Measurements from ENCODE around the gene ANKRD28.
"Not testable (repeated sequence)": the region's sequence is repeated elsewhere in the genome, so short reads cannot be mapped to it uniquely, and the experiment has no call there.

The ANKRD28 gene

DNA sequence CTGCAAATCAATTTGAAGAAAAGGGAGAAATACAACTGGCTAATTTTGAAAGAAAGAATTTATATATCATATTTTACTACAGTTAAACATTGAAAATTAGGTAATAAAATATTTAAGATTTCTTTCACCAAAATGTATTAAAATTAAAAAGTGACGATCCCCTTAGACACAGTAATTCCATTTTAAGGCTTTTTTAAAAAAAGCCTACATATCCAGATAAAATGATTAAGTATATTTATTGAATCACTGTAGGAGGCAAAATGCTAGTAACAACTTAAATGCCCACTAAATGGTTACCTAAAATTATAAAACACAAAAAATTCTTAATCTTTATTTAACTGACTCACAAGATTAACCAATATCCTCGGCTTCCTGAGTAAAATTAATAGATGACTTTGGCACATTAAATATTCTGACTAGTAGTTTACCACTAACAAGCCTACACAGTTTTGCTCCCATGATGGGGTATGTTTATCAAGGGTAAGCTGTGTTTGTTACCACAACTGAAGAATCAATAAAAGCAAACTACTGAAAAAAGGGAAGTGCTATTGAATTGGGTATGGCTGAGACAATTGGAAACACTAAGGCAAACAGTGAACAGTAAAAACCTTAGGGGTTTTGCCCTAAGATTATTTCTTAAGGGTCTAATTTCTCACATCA is 28.4 kb downstream of the ANKRD28 start:
- no peak for DNase-seq

DNA sequence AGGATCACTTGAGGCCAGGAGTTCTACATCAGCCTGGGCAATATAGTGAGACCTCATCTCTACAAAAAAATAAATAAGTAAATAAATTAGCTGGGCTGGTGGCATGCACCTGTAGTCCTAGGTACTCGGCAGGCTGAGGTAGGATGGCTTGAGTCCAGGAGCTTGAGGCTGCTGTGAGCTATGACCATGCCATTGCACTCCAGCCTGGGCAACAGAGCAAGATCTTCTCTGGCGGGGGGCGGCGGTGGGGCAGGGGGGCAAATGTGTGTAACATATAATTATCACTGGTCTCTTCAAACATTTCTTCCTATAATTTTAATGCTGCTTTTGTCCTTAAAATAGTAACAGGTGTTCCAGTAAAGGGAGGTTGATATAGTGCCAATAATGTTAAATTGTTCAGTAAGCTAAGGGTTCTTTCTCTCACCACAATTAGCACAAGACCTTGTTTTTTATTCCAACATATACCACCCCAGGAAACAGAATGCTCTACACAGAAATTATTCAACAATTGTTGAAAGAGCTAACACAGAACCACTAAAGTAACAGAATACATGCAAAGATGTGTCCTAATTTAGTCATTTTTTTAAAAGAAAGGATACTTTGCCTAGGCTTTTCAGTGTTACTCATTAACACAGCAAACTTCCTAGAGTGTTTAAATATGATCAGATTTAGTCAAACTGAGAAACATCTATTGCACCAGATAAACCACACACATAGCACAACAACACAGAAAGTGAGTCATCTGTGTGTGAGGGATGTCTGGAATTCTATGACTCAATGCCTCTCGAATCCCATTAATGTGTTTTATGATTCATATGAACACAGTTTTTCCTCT is 29.1 kb downstream of the ANKRD28 start:
- DNase-seq = peak; percentile 4

DNA sequence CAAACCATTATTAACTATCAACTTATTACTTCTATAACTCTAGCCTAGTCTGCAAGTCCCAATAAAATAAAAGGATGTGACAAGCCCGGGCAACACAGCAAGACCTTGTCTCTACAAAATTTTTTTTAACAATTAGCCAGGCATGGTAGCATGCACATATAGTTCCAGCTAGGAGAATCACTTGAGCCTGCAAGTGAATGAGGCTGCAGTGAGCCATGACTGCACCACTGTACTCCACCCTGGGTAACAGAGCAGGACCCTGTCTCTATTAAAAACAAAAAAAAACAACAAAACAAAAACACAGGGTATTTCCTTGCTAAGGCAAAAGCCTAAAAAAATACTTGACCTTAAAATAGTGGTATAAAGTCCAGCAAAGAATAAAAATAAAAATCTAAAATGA is 31.4 kb downstream of the ANKRD28 start:
- no peak for DNase-seq

DNA sequence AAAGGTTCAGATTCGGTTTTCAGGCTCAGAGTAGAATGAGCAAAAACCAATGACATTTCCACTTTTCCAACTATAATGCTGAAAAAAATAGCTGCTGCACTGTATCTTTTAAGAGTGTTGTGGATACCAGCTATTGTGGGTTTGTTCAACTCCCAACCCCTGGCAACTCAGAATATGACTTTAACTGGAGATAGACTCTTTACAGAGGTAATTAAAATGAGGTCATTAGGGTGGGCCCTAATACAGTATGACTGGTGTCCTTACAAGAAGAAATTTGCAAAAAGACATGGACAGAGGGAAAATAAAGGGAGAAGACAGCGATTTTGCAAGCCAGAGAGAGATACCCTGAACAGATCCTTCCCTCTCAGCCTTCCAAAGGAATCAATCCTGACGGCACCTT is 39.5 kb downstream of the ANKRD28 start:
- no peak for DNase-seq

DNA sequence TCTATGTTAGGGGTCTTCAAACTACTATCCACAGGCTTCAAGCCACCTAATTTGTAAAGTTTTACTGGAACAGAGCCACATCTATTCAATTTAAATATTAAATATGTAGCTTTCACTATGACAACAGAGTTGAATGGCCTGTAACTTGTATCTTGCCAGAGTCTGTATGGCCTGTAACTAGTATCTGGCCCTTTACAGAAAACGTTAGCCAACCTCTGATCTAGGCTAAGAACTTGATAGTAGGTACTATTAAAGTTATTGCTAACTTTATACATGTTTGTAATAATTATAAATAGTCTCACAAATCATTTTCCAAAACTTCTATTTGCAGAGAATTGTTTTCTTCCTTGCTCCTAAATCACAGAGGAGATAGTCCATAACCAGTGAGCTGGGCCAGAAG is 40.0 kb downstream of the ANKRD28 start:
- no peak for DNase-seq

DNA sequence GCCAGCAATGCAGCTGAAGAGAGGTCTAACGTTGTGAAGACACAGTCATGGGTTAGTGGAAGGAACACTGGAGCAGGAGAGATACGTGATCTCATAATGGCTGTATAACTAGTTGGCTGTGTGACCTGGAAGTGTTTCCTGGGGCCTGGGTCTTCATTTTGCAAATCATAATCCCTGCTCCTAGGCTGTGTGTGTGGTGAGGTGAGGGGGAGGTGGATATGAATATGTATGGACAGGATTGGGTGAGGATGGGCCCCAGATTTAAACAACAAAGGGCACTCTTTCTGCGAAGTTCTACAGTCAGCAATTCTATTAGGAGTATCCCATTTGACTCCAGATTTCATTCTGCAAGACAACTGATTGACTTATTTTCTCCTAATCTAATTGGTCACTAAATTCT is 41.3 kb downstream of the ANKRD28 start:
- DNase-seq = no peak

DNA sequence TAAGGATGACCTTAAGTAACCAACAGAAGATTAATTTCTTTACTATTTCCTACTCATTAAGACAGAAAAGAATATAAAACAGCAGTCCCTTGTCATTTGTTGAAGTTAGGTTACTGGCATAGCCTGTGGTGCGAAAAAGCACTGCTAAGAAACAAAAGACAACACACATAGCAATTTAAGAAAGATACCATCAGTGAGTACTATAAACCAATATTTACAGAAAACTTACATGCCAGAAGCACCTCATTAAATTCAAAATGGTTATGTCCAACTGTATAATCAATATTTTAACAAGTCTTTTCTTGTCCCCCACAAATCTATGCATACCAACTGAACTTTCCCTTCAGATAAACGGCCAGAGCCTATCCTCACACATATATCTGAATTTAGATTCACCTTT is 42.0 kb downstream of the ANKRD28 start:
- DNase-seq = no peak

DNA sequence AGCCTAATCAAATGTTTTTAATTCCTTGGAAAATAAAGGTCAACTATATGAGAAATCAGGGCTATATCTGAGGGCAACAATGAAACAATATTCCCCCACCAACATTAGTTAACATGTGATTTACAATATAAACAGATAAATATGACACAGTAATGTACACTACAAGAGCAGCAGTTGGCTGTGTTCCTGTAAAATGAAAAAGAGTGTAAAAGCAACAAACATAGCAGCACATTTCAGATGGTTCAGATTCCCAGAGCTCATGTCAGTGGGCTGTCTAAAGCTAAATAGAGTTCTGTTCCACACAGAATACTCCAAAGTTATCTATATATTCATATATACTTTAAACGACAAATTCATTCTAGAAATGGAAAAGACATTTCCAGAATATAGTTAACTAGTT is 42.6 kb downstream of the ANKRD28 start:
- no peak for DNase-seq

DNA sequence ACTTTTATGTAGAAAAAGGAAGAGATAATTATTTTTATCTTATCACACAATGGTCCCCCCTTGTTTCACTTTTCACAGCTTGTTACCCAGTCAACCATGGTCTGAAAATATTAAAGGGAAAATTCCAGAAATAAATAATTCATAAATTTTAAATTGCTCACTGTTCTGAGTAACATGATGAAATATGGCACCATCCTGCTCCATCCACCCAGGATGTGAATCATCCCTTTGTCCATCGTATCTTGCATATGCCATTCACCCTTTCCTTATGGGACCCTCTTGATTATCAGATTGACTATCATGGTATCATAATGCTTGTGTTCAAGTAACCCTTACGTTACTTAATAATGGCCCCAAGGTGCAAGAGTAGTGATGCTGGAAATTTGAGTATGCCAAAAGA is 43.7 kb downstream of the ANKRD28 start:
- no peak for DNase-seq

DNA sequence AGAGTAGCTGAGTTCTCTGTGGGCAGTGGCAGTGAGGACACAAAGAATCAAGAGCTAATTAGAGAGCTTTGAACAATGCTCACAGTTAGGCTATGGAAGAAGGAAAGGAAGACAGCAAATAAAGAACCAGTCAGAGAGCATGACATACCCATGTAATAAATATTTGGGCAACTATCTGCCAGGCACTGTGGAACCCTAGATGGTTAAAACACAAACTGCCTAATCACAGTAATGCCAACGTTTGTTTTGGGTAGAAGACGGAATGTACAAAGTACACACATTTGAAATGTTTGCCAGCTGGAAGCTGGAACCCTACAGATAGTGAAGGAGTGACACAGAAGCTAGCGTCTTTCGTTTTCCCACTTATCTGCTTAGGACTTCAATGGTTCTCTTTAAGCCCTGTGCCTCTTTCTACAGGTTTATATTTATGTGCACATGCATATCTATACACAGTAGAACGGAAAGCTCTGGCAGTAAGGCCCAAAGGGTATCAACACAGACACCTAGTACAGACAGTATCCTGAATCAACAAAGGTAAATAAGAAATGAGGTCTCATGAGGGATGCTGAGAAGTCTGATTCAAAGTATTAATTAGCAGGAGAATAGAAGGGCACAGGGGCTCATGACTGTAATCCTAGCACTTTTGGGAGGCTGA is 44.6 kb downstream of the ANKRD28 start:
- DNase-seq = no peak

DNA sequence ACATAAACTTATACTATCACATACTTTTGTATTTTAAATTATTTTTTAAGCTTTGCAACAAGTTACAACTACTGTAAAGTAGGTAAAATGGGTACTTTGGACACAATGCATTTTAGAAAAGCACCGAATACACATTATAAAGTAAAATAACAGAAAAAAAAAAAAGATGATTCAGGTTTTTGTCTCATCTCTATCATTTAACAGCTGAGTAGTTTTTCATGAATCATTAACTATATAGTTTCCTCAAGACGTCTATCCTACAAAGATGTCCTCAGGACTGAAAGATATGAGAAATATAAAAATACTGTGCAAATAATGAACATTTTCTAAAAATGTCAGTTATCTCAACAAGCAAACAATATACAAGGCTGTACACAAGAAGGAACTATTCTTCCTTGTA is 46.9 kb downstream of the ANKRD28 start:
- no peak for DNase-seq

DNA sequence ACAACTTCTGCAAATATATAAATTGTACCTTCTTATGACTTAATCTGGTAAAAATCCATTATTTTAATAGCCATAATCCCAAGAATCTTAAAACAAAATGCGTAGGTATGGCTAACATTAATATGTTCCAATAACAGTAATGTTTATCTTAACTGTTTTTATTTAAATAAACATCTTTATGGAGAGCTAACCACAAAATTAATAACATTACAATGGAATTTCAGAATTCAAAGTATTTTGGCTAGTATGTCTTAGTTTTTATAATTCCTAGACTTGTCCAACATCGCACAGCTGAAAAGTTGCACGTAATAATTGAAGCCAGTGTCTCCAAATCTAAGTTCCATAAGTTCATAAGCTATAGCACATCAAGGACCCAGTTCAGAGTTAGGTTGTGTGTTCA is 47.6 kb downstream of the ANKRD28 start:
- no peak for DNase-seq

DNA sequence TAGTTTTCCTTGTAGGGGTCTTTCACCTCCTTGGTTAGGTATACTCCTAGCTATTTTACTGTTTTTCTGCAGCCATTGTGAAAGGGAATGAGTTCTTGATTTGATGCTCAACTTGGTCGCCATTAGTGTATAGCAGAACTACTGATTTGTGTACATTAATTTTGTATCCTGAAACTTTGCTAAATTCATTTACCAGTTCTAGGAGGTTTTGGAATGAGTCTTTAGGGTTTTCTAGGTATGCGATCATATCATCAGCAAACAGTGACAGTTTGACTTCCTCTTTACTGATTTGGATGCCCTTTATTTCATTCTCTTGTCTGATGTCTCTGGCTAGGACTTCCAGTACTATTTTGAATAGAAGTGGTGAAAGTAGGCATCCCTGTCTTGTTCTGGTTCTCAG is 51.9 kb downstream of the ANKRD28 start:
- DNase-seq = not testable (repeated sequence)

DNA sequence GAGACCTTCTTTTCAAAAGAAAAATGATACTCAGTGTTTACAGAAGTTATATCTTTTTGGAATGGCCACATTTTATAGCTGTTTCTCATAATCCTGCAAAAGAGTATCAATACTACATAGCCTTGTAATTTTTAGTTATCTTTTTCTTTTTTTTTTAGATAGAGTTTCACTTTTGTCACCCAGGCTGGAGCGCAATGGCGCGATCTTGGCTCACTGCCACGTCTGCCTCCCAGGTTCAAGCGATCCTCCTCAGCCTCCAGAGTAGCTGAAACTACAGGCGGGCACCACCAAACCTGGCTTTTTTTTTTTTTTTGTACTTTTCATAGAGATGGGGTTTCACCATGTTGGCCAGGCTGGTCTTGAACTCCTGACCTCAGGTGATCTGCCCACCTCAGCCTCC is 53.6 kb downstream of the ANKRD28 start:
- DNase-seq = no peak

DNA sequence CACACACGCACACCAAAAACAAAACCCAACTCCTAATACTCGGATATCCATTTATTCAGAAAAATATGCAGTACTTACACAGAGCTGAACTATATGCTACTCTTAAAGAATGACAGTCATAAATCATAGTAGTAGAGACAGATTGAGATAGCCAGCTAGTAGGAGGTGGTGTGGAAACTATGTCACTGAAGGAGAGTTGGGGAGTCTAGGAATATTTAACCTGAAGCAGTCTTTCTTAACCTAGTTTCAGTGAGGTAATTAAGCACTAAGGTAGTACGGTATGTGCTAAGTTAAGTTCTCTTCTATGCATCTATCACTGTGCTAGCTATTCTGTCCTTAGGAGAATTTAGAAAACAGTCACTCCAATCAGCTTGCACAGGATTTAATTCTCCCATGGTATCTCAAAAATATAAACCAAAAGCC is 54.2 kb downstream of the ANKRD28 start:
- DNase-seq = no peak

DNA sequence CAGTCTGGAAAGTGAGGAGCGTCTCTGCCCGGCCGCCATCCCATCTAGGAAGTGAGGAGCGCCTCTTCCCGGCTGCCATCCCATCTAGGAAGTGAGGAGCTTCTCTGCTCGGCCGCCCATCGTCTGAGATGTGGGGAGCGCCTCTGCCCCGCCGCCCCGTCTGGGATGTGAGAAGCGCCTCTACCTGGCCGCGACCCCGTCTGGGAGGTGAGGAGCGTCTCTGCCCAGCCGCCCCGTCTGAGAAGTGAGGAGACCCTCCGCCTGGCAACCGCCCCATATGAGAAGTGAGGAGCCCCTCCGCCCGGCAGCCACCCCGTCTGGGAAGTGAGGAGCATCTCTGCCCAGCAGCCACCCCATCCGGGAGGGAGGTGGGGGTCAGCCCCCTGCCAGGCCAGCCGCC is 55.5 kb downstream of the ANKRD28 start:
- not testable (repeated sequence) for DNase-seq

DNA sequence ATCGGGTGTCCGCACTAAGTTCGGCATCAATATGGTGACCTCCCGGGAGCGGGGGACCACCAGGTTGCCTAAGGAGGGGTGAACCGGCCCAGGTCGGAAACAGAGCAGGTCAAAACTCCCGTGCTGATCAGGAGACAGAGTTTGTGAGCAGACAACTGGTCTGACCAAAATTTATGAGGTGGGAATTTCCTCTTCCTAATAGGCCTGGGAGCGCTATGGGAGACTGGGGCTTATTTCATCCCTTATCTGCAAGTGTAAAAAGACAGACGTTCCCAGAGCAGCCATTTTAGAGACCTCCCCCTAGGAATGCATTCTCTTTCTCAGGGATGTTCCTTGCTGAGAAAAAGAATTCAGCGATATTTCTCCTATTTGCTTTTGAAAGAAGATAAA is 59.2 kb downstream of the ANKRD28 start:
- not testable (repeated sequence) for DNase-seq

DNA sequence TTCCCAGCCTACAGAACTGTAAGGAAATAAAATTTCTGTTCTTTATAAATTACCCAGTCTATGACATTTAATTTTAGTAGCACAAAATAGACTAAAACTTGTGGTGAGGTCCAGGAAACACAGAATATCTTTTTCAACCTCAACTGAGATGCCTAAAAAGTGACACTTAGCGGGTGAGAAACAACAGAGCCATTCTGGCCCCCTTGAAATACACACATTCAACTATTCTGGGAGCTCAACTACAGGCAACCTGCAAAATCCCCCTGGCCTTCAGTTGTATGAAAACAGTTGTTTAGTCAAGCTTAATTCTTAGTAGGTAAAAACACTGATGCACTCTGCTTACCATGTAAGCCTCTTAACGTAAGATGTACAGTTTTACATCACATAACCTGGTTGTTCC is 66.8 kb downstream of the ANKRD28 start:
- no peak for DNase-seq

DNA sequence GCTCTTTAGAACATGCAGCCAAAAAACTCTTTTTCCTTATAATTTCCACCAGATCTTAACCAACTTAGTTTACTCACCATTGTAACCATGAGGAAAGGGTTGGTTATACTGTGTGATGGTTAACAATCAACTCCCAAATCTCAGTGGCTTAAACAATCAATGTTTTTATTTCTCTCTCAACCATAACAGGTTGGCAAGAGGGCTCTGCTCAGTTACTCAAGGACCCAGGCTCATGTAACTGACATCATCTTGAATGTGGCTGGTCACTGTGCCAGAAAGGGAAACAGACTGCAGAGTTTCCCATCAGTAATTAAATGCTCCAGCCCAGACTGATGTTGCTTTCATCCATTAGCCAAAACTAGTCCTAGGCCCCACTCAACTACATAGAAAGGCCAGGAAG is 69.0 kb downstream of the ANKRD28 start:
- DNase-seq = no peak

DNA sequence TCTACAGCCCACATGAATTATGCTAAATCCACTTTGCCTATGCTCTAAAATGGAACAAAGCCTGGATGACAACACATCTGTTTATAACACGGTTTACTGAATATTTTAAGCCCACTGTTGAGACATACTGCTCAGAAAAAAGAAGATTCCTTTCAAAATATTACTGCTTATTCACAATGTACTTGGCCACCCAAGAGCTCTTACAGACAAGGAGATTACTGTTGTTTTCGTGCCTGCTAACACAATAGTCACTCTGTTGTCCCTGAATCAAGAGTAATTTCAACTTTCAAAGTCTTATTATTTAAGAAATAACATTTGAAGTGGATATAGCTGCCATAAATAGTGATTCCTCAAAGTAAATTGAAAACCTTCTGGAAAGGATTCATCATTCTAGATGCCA is 70.9 kb downstream of the ANKRD28 start:
- DNase-seq = no peak

DNA sequence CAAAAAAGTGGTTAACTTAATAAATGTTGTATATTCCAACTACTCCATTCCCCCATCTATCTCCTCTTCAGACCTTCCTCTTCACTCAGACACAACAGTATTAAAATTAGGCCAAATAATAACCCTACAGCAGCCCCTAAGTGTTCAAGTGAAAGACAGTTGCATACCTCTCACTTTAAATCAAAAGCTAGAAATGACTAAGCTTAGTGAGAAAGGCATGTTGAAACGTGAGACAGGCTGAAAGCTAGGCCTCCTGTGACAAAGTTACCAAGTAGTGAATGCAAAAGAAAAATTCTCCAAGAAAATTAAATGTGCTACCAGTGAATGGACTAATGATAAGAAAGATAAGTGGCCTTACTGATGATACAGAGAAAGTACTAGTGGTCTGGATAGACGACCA is 71.7 kb downstream of the ANKRD28 start:
- DNase-seq = no peak

DNA sequence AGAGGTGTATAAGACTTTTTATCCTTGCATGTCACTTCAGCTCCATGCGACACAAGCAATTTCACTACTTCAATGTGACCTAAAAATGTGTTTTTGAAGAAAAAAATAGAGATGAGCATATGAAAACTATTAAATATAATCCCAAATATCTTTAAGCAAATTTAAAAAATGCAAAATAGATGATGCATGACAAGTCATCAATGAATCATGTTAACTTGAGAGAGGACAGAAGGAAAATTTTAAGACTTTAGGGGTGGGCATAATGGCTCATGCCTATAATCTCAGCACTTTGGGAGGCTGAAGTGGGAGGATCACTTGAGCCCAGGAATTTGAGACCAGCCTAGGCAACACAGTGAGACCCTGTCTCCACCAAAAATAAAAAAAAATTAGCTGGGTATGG is 73.3 kb downstream of the ANKRD28 start:
- DNase-seq = no peak

DNA sequence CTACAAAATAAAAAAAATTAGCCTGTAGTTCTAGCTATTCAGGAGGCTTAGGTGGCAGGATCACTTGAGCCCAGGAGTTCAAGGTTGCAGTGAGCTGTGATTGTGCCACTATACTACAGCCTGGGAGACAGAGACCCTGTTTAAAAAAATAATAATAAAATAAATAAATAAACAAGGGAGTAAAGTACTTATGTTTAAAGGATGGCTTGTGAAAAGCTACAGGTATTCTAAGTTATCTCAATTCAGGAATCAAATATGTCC is 74.2 kb downstream of the ANKRD28 start:
- no peak for DNase-seq

DNA sequence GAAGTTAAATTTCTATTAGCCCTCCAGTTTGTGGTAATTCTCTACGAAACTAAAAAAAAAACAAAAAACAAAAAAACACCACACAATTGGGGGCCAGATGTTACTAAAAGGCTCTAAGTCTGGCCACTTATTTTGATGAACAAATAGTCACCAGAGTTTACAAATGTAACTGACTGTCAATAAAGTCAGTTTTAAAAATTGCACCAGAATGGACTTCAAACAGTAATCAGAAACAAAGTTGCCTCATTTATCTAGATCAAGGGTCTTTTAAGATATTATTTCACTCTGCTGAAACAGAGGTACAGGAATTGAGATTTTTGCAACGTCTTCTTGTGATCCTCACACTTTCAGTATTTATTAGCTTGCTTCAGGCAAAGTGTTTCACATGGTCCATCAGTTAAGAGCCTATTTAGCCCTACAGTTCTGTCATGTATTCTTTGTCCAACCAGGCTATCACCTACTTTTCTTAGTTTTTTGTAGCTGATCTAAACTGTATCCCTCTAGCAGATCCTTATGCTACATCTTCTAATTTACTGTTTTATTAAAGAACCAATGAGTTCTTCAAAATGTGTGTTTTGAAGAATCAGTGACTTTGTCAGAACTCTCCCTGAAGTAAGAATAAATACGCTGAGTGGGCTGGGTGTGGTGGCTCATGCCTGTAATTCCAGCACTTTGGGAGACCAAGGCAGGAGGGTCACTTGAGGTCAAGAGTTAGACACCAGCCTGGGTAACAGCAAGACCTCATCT is 74.7 kb downstream of the ANKRD28 start:
- DNase-seq = no peak

All from NCI-H774 (cell line).